Activated CD8-positive, alpha-beta memory T cell treated with anti-CD3 and anti-CD28 coated beads for 48 hours (primary cell): ENCODE measurements around the gene PGLYRP2.

Experiments used
- DNase-seq, 3 experiments: peaks; one replicate each; pipeline ENCODE4 v3.0.0-alpha.2; 2020; ENCODE audit warnings: low read depth in 2 of 3, low spot score in 2 of 3

Gene PGLYRP2

GRCh38 chr19:15442142-15442920 lies 37.0 kb downstream of the PGLYRP2 start:
- DNase-seq, result no peak

DNA sequence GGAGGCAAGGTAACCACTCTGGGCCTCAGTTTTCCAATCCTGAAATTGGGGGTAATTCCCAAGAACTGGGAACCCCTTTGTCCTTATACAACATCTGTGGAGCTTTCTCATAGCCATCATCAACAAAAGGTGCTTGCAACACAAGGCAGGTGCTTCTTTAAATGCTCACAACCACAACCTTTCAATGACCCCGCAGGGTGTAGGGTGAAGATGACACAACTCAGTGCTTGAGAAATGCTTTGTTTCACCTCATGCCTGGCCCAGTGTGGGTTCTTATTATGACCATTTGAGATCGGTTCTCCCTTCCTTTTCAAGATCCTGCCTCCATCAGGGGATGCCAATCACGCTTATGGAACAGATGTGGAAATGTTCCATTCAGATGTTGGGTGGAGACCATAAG lies 38.0 kb downstream of the PGLYRP2 start:
- no peak for DNase-seq

GRCh38 chr19:15439821-15440641 lies 39.3 kb downstream of the PGLYRP2 start:
- no peak for DNase-seq

DNA sequence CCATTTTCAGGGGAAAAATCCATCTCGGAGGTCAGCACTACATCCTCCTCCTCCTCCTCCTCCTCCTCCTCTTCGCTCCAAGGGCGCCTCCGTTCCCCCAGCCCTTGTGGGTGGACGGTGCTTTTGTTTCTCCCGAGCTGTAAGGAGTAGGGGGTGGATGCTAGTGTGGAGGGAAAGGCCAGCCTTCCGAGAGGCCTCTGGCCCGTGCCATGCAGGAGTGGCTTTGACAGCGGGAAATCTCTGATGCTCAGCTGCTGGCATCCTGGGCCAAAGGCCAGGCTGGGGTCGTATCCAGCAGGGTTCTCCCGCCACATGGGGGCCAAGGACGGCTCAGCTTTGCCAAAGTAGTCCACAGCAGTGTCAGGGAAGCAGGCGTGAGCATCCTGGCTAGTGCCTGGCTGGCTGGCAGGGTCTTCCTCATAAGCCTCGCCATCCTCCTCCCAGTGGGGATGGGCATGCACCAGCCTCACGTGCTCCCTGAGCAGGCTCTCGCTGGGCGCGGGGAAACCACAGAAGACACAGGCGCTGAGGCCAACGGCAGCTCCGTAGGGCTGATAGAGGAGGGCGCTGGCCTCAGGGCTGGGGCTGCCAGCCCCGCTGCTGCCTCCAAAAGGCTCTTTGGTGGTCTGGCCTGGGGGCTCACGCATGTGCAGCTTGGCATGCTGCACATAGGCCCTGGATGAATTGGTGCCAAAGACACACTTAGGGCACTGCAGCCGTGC lies 40.1 kb downstream of the PGLYRP2 start:
- DNase-seq, result no peak

GRCh38 chr19:15438577-15438976 lies 40.7 kb downstream of the PGLYRP2 start:
- no peak for DNase-seq

- no peak for DNase-seq
Observed at GRCh38 chr19:15438124-15438496, 41.2 kb downstream of the PGLYRP2 start.

GRCh38 chr19:15437355-15438123 lies 41.8 kb downstream of the PGLYRP2 start:
- no peak for DNase-seq

GRCh38 chr19:15436826-15437110 lies 42.5 kb downstream of the PGLYRP2 start:
- DNase-seq, result no peak

DNA sequence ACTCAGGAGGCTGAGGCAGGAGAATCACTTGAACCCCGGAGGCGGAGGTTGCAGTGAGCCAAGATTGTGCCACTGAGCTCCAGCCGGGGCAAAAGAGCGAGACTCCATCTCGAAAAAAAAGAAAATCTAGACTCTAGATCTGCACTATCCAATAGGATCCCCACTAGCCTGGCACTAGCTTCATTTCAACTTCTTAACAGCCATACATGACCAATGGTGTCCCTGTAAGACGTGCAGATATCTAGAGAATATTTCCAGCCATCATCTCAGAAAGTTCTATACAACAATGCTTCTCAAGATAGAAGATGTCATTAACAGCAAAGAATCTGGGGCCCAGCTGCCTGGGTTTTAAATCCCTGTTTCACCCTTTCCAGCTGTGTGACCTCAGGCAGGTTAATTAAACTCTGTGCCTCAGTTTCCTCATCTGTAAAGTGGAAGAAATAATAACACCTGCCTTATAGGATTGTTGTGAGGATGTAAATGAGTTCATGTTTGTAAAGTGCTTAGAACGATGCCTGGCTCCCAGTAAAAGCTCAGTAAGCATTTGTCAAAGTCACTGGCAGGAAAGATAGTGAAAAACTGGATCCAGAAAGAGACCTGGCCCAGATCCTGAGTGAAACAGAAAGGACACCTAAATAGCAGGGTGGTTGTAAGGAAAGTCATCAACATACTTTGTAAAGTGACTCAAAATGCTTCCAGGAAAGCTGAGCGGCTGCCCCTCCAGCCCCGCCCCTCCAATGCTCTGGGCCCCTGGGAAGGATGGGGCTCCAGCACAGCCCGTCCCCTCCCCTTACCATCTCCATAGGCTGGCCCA lies 43.1 kb downstream of the PGLYRP2 start:
- no peak for DNase-seq

DNA sequence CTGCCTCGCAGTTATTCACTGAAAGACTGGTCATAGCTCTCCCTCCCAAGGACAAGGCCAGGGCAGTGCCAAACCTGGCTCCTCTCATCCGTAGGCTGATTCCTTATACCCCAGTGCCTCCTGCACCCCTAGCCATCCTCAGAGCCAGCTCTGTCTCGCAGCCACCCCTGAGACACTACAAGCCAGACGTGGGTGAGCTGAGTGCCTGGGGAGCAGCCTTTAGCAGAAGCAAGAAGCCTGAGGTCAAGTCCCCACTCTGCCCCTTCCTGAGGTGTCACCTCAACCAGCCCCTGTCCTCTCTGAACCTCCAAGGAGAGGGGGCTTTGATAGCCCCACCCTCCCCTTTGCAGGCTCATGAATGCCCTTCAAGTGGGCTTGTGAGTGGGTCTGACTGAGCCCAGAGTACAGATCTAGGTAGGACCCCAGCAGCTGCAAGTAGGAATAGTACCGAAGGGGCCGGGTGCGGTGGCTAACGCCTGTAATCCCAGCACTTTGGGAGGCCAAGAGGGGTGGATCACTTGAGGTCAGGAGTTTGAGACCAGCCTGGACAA lies 45.7 kb downstream of the PGLYRP2 start:
- no peak for DNase-seq

DNA sequence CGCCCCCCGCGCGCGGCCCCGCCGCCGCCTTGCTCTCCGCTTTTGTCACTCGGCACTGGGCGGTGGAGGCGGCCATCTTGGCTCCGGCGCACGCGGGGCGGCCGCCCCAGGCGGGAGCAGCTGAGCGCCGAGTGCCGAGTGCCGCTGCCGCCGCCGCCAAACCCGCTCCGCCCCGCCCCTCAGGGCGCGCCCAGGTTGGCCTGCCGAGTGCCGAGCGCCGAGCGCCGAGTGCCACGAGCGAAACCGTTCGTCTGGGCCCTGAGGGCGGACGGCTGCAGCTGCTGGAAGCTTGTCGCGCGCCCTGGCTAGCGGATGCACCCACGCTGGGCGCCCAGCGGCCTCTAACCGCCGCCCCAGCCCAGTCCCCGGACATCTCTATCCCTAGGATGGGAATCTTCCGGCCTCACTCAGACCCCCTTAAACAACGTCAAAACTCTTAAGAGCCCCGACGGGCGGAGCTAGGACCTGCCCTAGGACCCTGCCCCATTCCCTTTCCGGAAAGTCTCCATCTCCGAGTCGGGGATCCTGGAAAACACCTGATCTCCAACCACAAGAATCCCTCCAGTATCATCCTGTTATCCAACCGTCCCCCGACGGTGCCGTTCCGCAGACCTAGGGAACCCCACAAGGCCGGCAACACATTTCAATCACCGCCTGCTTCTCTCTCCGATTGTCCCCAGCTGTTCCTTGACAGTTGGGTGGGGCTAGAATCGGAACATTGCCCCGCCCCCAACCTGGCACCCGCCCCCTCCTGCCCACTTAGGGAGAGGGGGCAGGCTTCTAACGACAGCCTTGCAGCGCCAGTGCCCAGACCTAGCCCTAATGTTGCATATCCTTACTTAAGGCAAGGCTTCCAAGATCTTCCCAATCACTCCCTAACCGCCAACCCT lies 46.4 kb downstream of the PGLYRP2 start:
- DNase-seq, result peak; percentile 75 to 89 (median 83)

GRCh38 chr19:15432018-15432494 lies 47.2 kb downstream of the PGLYRP2 start:
- no peak for DNase-seq

DNA sequence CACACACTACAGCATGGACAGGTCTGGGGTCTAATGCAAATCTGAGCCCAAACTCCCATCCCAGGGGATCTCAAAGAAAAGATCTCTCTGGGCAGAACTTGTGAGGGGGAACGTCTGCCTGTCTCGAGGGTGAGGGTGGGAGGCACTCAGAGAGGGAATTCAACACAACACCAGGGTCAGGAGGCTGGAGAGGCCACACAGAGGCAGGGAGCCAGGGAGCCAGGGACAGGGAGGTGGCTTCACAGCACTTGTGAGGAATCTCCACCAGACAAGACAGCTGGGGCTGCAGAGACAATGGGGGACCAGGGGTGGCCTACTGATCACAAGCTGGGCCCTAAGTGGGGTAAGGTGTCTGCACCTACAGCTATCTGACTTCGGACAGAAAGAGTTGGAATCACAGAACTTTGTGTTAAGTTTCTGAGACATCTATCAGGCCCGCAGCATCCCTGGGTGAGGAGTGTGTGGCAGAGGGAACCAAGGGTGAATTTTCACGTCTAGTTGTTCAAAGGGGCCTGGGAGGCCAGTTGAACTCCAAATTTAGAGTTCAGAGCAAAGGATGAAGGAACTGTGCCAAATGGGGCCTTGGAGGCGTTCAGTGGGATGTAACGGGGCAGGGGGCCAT lies 47.8 kb downstream of the PGLYRP2 start:
- no peak for DNase-seq

GRCh38 chr19:15430526-15431120 lies 48.7 kb downstream of the PGLYRP2 start:
- DNase-seq, result no peak

GRCh38 chr19:15429825-15430467 lies 49.4 kb downstream of the PGLYRP2 start:
- DNase-seq, result no peak

- no peak for DNase-seq
Observed at GRCh38 chr19:15428956-15429824, 50.1 kb downstream of the PGLYRP2 start.
